Activated T-helper 1 cell treated with anti-CD3 and anti-CD28 coated beads, Interleukin-2, amount 50 U/mL, for 16 hours (primary cell): ENCODE data around the gene IL18RAP.

Experiments used
- DNase-seq, 2 donors: peaks; one replicate each; pipeline ENCODE4 v3.0.0-alpha.2; 2020; ENCODE audit warnings: low read depth in 1 of 2, low spot score in 1 of 2

IL18RAP gene, protein sequence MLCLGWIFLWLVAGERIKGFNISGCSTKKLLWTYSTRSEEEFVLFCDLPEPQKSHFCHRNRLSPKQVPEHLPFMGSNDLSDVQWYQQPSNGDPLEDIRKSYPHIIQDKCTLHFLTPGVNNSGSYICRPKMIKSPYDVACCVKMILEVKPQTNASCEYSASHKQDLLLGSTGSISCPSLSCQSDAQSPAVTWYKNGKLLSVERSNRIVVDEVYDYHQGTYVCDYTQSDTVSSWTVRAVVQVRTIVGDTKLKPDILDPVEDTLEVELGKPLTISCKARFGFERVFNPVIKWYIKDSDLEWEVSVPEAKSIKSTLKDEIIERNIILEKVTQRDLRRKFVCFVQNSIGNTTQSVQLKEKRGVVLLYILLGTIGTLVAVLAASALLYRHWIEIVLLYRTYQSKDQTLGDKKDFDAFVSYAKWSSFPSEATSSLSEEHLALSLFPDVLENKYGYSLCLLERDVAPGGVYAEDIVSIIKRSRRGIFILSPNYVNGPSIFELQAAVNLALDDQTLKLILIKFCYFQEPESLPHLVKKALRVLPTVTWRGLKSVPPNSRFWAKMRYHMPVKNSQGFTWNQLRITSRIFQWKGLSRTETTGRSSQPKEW

DNA sequence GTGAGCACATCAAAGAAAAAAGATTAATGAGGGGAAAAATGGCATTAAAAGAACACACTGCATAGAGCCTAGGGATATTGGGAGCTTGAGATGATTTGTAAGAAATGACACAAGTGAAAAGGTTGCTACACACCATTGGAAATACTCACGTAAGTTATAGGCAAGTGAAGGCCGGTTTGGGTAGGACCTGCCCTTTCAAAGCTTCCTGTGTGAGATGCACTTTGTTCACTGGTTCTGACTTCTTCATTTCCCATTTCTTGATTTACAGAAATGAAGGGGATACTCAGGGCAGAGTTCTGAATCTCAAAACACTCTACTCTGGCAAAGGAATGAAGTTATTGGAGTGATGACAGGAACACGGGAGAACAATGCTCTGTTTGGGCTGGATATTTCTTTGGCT lies at the start of gene IL18RAP:
IL18RAP (plus strand) TSS at position 251 of the 400 bp plus-strand sequence; CDS start at position 369, 118 bp downstream.
- no peak for DNase-seq

DNA sequence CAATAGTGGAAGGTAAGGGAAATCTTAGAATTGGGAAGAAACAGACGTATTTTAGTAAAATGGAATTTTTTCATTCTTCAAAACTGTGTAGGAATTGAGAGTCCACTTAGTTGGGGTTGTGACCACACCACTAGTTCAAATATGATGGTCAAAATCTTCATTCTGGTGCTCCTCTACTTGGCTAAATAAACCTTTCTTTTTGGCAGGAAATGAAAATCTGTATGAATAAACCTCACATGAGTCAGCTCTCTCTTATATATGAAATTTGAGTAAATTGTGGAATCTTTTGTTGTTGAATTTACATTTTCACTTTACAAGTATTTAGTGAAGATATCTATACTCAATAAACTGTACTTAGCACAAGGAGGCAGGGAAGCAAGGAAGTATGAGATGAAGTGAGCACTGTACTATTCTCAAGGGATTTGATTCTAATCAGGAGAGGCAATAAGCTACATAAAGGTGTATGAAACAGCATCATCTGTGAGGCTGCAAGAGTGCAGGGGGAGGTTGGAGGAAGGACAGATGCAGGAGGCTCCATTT lies 46.8 kb upstream of the IL18RAP start:
- DNase-seq = no peak

DNA sequence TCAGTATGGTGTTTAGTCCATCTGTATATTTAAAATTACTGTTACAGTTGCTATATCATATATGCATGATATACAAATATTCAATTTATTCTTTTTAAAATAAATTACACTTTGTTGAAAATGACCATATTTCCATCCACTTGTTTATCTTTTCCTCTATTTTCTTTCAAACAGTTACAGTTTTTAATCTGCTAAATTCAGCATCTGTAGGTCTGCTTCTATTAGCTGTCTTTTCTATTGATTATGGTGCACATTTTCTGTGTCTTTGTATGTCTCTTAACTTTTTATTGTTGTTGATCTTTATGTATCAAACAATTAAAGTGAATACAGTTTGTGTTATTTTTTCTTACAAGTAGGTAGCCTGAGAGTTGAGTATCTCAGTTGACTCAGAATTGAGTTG lies 39.2 kb upstream of the IL18RAP start:
- DNase-seq = no peak

DNA sequence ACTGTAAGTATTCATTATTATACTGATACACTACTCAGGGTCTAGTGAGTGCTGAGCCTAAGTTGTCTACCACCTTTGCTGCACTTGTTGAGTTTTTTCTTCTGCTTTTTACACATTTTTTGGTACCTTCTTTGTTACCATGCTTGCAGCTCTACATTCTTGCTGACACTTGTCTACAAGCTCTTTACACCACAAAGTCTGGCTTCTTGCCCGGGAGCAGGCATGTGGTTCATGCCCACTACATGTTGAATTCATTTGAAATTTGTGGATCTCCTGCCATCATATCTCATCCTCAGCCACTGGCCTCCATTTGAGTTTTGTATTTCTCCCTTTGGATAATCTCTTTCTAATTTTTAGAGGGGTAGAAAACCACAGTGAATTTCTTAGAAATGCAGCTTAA lies 37.4 kb upstream of the IL18RAP start:
- DNase-seq = no peak

DNA sequence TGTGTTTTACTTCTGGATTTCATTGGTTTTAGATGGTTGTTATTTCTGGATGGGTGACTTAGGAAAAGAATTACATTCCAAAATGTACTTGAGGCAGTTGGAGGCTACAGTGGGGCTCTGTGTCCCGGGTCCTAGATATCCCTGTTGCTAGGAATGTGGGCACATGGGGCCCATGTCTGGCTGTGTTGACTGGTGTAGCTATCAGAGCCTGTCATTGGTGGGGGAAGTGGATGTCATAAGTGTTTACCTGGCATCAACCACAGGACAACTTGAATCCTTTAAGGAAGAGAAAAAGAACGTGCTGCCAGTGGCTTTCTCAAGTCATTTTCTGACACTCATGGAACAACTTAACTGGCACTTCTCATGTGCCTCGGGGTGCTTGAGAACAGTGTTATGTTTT lies 37.0 kb upstream of the IL18RAP start:
- DNase-seq = no peak

DNA sequence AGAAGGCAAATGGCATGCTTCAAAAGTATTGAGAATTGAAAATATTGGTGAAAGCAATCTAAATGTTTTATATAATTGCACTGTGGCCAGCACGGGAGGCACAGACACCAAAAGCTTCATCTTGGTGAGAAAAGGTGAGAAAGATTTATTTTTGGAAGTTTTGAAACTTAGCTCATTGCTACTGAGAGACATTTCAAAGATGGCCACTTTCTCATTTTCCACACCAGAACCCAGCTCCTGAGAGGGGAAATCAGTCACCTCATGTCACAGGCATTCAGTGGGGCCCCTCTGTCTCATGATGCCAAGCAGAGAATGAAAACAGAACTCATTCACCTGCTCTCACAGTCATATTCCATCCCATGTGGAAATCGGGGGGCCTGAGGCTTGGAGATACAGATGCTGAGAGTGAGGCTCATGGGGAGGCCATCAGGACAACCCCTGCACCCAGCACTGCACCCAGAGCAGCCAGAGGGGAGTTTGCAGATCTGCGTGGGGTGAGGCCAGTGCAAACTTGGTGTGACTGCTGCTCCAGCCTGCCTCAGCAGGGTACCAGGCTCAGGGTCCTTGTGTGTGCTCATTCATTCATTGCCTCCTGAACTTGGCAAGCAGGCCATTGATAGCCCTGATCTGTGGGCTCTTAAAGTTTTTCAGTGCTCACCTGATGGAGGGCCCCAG lies 36.0 kb upstream of the IL18RAP start:
- DNase-seq = no peak

DNA sequence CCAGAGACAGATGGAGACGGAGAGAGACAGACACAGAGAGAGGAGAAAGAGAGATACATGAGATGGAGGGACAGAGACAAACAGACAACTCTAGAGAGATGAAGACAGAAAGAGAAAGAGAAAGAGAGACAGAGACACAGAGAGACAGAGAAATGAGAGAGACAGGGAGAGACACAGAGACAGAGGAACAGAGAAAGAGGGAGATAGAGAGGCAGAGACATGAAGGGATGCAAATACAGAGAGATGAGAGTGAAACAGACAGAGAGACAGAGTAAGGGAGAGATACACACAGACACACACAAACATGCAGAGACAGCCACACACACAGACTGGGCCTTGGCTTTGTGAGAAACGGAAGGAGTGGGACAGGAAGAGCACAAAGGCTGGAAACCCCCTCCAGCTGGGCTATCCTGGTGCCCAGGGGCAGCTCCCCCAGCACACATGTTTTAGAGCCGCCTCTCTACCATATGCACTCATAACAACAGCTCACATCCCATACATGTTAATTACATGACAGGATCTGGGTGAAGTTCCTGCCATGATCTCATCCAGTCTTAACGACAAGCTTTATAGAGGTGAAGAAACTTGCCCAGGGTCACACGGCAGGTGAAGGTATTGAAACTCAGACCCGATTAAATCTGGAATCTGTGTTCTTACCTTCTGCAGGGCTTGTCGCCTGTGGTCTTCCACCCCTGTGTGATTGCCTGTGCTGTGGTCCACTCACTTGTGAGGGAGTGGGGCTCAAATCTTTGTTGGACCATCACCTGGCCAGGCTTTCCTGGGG lies 35.0 kb upstream of the IL18RAP start:
- no peak for DNase-seq

DNA sequence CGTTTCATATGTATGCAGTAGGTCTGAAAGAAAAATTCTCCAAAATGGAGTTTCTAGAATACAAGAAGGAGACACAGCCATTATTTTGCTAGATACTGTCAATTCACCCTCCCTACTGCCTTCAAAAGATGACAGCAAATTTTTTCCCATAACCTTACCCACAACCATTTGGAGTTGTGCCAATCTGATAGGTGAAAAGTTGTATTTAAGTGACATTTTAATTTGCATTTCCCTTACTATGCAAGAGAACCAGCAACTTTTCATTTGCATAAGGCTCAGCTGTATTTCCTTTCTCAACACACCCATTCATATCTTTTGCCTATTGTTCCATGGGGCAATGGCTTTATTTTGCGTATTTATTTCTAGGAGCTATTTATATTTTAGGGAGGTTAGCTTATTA lies 31.4 kb upstream of the IL18RAP start:
- no peak for DNase-seq

DNA sequence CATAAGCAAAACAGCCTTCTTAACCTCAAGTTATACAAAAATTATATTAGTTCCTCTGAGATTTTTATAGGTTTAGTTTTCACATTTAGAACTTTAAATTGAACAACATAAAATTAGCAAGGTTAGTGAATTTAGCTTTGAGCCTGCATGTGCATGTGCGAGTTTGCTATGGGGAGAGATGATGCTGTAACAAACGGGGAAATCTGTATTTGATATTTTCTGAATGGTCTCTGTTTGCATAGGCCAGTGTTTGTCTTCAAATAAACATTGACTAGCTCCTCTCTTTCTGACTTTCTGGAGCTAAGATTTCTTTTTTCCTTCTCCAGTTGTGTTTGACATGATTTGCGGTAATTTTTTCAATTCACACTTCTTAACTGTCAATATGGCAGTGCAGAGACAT lies 30.9 kb upstream of the IL18RAP start:
- DNase-seq = no peak

DNA sequence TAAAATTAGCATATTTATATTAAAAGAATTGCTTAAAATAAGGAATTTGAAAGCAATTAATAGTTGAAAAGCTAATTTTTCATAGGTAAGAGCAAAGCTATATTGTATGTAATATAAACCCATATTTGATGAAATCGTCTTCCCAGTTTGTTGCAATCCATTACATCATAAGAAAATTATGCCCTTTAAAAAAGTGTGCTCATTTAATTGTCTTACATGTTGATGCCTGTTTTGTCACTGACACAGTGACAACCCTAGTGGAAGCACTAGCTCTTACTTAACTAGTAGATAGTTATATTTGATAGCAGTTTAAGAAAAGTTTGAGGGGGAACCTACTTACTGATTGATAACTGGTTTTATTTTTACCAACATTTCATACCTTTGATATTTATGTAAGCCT lies 30.0 kb upstream of the IL18RAP start:
- no peak for DNase-seq

DNA sequence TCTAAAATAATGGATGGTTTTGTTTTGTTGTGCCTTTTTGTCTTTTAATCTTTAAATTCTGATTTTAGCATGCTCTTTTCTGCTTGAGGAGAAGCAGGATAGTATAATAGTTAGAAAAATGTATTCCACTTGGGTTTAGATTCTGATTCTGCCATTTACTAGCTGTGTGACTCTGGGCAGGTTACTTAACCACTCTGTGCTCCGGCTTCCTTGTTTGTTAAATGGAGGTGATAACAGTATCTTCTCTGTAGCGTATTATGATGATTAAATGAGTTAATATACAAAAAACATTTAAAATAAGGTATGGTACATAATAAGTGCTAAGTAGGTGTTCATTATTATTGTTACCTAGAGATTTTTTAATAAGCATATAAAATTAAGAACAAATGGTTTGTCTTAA lies 26.9 kb upstream of the IL18RAP start:
- no peak for DNase-seq

DNA sequence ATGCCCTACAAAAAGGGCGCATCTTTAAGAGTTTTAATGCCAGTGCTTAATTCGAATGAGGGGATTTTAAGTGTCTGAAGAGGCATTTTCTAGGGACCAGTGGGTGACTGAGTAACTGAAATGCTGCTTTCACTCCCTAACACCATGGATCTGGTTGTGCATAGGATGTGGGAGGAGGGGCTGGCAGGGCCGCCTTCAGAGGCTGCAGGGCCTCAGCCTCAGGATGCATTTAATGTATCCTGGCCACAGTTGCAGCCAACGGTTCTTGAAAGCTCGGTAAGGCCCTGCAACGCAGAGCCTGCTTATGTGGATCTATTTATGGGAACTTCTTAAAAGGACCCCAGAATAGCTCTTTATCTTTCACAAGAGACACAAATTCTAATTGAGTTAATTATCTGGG lies 25.8 kb upstream of the IL18RAP start:
- DNase-seq = no peak

DNA sequence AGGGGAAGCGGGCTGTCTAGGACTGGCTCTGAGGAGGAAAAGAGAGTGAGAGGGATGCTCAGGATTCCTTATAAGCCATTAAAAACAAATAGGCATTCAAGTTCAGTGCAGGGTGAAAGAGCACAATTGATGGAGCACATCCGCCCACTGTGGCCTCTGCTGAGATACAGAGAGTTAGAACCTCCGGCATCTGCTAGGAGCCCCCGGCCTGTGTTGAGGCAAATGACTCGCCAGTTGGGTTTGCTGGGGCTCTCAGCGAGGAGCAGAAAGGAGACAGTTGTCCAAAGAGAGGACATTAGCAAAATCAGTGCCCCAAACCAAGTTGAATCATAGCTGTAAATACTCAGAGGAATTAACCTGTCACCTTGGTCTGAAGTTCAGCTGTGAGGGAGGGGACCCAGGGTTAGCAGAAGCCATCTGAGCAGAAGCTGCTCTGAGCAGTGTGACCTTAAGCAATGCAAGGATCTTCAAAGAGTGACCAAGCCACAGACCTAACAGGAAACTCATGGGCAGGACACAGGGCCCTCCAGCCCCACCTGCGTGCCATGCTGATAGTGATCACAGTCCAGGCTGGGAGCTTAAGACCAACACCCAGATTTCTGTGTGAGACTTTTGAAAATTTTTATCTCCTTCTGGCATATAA lies 23.3 kb upstream of the IL18RAP start:
- DNase-seq = no peak

DNA sequence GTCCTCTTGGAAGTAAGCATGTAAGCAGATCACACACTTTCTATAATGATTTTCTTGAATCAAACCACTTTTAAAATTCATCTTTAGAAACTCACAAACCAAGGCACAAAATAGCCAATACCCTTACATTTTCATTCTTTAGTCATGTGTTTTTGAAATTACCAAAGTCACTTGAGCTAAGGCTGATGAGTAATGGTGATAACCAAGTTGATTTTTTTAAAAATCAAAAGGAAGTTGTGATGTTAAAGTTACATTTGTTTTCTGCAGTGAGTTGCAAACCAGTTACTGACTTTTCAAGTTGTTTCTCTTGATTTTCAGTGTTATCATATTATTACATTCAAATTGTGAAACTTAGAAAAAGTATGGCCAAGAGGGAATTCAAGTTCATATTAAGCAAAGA lies 21.5 kb upstream of the IL18RAP start:
- DNase-seq = no peak

DNA sequence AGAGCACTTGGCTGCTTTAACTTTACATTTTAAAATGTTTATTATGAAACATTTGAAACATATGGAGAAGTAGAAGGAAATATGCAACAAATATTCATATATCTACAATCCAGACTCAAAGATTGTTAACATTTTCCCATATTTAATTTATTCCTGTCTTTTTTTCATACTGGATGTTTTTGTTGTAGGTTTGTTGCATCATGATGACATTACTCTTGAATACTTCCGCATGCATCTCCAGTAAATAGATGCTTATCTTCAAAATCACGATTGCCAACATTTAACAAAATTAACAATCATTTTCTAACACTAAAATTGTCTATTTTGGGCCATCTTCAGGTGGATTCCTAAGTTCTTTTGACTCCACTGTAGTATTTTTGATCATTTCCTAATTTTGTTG lies 21.1 kb upstream of the IL18RAP start:
- DNase-seq = no peak

DNA sequence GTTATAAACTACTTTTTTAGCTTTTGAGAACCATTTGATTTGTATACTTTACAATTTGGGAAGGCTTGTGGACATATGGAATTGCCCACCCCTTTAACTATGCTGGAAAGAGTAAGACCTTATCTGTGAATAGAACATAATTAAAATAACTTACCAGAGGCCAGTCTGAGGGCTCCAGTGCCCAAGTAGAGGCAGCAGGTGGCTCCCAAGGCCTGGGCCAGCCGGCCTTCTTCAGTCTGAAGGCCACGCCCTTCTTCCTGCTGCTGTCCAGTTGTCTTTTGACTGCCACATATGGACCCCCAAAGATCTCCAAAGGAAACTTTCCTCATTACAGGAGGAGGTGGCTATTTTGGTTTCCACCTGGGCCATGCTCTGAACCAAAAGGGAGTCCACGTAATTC lies 12.0 kb upstream of the IL18RAP start:
- no peak for DNase-seq

DNA sequence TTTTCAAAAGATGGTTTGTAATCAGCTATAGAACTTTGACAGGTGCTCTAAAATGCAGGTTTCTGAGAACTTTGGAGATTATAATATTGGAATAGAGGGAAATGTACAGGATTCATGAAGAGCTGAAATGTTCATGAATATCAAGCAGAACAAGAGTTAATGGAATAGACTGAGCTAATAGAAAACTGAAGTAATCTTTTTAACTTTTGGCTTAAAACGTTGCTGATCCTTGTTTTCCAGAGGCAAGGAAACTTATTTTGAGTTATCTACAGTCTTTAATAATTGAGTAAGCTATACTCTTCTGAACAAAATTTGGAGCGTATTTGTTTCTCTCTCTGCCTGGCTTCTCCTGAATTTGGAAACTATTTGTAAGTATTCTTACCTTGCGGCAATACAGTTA lies 10.8 kb upstream of the IL18RAP start:
- DNase-seq = no peak

DNA sequence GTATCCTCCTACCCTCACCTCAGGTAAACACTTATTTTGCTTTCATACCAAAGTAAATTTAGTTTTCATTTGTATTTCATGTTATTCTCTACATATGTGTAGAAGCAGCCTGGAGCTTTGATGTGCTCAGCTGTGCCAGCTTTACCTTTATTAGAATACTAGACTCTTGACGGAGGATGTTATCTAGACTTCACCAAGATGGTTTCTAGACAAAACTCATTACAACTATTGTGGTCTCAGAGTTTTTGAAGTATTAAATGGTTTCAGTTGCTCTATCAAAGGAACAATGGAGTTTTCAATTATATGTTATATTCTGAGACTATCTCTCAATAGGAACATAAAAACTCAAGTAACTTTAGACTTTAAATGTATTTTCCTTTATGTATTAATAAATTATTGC lies 5.0 kb upstream of the IL18RAP start:
- DNase-seq = no peak

DNA sequence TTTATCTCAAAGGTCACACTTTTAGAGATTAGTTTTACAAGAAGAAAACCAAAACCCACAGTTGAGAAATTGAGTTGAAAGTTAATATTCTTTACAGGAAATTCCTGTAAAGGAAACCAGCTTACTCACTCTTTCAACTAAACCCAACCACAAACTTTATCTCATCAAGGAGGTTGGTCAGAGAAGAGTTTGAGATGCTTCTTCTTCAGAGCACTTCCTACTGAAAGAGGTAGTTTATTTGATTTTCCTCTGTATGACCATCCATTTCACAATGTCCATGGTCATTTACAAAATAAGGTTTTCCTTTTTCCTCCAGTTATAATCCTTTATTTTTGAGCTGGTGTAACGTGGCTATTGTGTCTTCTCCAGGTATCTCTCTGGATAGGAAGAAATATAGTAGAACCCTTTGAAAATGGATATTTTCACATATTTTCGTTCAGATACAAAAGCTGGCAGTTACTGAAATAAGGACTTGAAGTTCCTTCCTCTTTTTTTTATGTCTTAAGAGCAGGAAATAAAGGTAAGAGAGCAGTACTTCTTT lies 4.5 kb upstream of the IL18RAP start:
- no peak for DNase-seq

DNA sequence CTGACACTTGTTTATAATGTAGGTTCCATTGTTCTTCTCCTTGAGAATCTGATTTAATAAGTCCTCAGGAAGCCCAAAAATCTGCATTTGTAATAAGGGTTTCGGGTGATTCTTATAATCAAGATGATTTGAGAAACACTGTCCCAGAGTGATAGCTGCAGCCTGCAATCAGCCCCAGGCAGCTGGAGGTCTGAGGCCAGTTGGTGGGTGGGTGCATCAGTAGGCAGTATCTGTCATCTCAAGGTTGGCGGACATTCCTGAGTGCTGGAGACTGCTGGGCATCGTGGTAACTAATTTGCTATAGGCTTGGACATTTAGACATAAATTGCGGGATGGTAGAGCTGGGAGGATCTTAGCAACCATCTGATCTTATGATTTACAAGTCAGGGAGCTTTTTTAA lies 2.7 kb upstream of the IL18RAP start:
- no peak for DNase-seq
